ENCODE measurements around the gene CFL1. TPM values are rescaled to one million over a fixed set of nuclear protein-coding genes. Genes with fewer than 3 reads are reported as not detected.

CFL1 gene
- polyA plus RNA-seq, 4 donors = 854 to 2,084 (median 1,613) TPM

GRCh38 chr11:65899356-65900124, 41.6 kb upstream of the CFL1 start:
- H3K36me3 ChIP-seq (ENCODE audit: control insufficient read depth in 3 of 3, insufficient read depth in 2 of 3, low read depth in 1 of 3, low read length in 3 of 3) = no peaks in the 10 kb centered on the region
- 1 to 2% (median 1%) methylated on average over 46 to 78 of the region's 78 CpGs for WGBS, 3 donors
- FAIRE-seq = no peak
- DNase-seq = peak; percentile 72 to 78
- H3K4me1 ChIP-seq (ENCODE audit: control insufficient read depth in 3 of 3, insufficient read depth in 2 of 3, low read depth in 1 of 3, low read length in 2 of 3) = peaks cover 0 to 17% (median 4%) of the 10 kb centered on the region in 3 donors
- H3K27ac ChIP-seq (ENCODE audit: low read depth in 1 of 3, low read length in 2 of 3) = peak overlapping the region in 1 of 3 donors; percentile 88
- H3K9me3 ChIP-seq (ENCODE audit: control insufficient read depth in 2 of 2, insufficient read depth in 1 of 2, low read depth in 1 of 2, low read length in 1 of 2) = no peaks in the 10 kb centered on the region
- peaks cover 0 to 76% (median 0%) of the 10 kb centered on the region in 3 donors for H3K27me3 ChIP-seq (ENCODE audit: control insufficient read depth in 3 of 3, insufficient read depth in 3 of 3, low read length in 3 of 3)
- H3K4me3 ChIP-seq (ENCODE audit: low read depth in 1 of 3, low read length in 3 of 3) = peak overlapping the region in 2 of 3 donors; percentile 48 to 58

- no peak for FAIRE-seq
- DNase-seq = no peak
- Histone ChIP-seq H3K27me3 (ENCODE audit: control insufficient read depth in 3 of 3, insufficient read depth in 3 of 3, low read length in 3 of 3) (peaks cover 0 to 76% (median 0%) of the 10 kb centered on the region in 3 donors), H3K9me3 (ENCODE audit: control insufficient read depth in 2 of 2, insufficient read depth in 1 of 2, low read depth in 1 of 2, low read length in 1 of 2) (no peaks in the 10 kb centered on the region), H3K27ac (ENCODE audit: low read depth in 1 of 3, low read length in 2 of 3) (peak overlapping the region in 1 of 3 donors; percentile 69), H3K4me3 (ENCODE audit: low read depth in 1 of 3, low read length in 3 of 3) (peak overlapping the region in 2 of 3 donors; percentile 20 to 58), H3K4me1 (ENCODE audit: control insufficient read depth in 3 of 3, insufficient read depth in 2 of 3, low read depth in 1 of 3, low read length in 2 of 3) (peaks cover 0 to 17% (median 4%) of the 10 kb centered on the region in 3 donors), H3K36me3 (ENCODE audit: control insufficient read depth in 3 of 3, insufficient read depth in 2 of 3, low read depth in 1 of 3, low read length in 3 of 3) (no peaks in the 10 kb centered on the region)
- WGBS, 3 donors = 25 to 40% (median 38%) methylated on average over 15 to 28 of the region's 28 CpGs
These were observed 40.8 kb upstream of the CFL1 start for GRCh38 chr11:65898656-65899355.

DNA sequence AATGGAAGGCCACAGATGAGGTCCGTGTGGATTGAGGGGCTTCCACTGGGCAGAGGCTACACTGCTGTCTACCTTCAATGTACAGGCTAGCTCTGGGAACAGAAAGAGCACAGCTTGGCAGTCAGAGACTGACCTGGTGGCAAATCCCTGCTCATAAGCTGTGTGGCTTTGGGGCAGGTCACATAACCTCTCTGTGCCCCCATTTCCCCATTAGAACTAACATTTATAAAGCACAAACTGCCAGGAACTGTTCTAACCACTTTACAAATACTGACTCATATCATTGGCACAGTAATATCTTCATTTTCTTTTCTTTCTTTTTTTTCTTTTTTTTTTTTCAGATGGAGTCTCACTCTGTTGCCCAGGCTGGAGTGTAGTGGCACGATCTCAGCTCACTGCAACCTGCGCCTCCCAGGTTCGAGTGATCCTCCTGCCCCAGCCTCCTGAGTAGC, 39.1 kb upstream of the CFL1 start:
- Histone ChIP-seq H3K9me3 (ENCODE audit: control insufficient read depth in 2 of 2, insufficient read depth in 1 of 2, low read depth in 1 of 2, low read length in 1 of 2) (no peaks in the 10 kb centered on the region), H3K27ac (ENCODE audit: low read depth in 1 of 3, low read length in 2 of 3) (no peak overlapping the region), H3K27me3 (ENCODE audit: control insufficient read depth in 3 of 3, insufficient read depth in 3 of 3, low read length in 3 of 3) (peaks cover 0 to 58% (median 0%) of the 10 kb centered on the region in 3 donors), H3K36me3 (ENCODE audit: control insufficient read depth in 3 of 3, insufficient read depth in 2 of 3, low read depth in 1 of 3, low read length in 3 of 3) (no peaks in the 10 kb centered on the region), H3K4me1 (ENCODE audit: control insufficient read depth in 3 of 3, insufficient read depth in 2 of 3, low read depth in 1 of 3, low read length in 2 of 3) (peaks cover 0 to 23% (median 7%) of the 10 kb centered on the region in 3 donors), H3K4me3 (ENCODE audit: low read depth in 1 of 3, low read length in 3 of 3) (no peak overlapping the region)
- FAIRE-seq = no peak
- DNase-seq = no peak
- WGBS, 3 donors = 89 to 92% (median 91%) methylated on average over 4 of the region's 4 CpGs

GRCh38 chr11:65896034-65896999, 38.3 kb upstream of the CFL1 start:
- DNase-seq = no peak
- whole genome bisulfite sequencing, 3 donors = 86 to 90% (median 88%) methylated on average over 14 of the region's 14 CpGs
- peaks cover 0 to 30% (median 7%) of the 10 kb centered on the region in 3 donors for H3K4me1 ChIP-seq (ENCODE audit: control insufficient read depth in 3 of 3, insufficient read depth in 2 of 3, low read depth in 1 of 3, low read length in 2 of 3)
- no peaks in the 10 kb centered on the region for H3K36me3 ChIP-seq (ENCODE audit: control insufficient read depth in 3 of 3, insufficient read depth in 2 of 3, low read depth in 1 of 3, low read length in 3 of 3)
- no peak overlapping the region for H3K27ac ChIP-seq (ENCODE audit: low read depth in 1 of 3, low read length in 2 of 3)
- no peak overlapping the region for H3K4me3 ChIP-seq (ENCODE audit: low read depth in 1 of 3, low read length in 3 of 3)
- H3K9me3 ChIP-seq (ENCODE audit: control insufficient read depth in 2 of 2, insufficient read depth in 1 of 2, low read depth in 1 of 2, low read length in 1 of 2) = no peaks in the 10 kb centered on the region
- H3K27me3 ChIP-seq (ENCODE audit: control insufficient read depth in 3 of 3, insufficient read depth in 3 of 3, low read length in 3 of 3) = peaks cover 0 to 57% (median 0%) of the 10 kb centered on the region in 3 donors
- FAIRE-seq = no peak

- 93 to 96% (median 95%) methylated on average over 5 of the region's 5 CpGs for WGBS, 3 donors
- Histone ChIP-seq H3K27me3 (ENCODE audit: control insufficient read depth in 3 of 3, insufficient read depth in 3 of 3, low read length in 3 of 3) (peaks cover 0 to 50% (median 0%) of the 10 kb centered on the region in 3 donors), H3K4me3 (ENCODE audit: low read depth in 1 of 3, low read length in 3 of 3) (no peak overlapping the region), H3K27ac (ENCODE audit: low read depth in 1 of 3, low read length in 2 of 3) (no peak overlapping the region), H3K4me1 (ENCODE audit: control insufficient read depth in 3 of 3, insufficient read depth in 2 of 3, low read depth in 1 of 3, low read length in 2 of 3) (peaks cover 0 to 28% (median 7%) of the 10 kb centered on the region in 3 donors), H3K36me3 (ENCODE audit: control insufficient read depth in 3 of 3, insufficient read depth in 2 of 3, low read depth in 1 of 3, low read length in 3 of 3) (no peaks in the 10 kb centered on the region), H3K9me3 (ENCODE audit: control insufficient read depth in 2 of 2, insufficient read depth in 1 of 2, low read depth in 1 of 2, low read length in 1 of 2) (no peaks in the 10 kb centered on the region)
- DNase-seq = no peak
- FAIRE-seq = no peak
These were observed 37.6 kb upstream of the CFL1 start for GRCh38 chr11:65895482-65895981.

- Histone ChIP-seq H3K4me3 (ENCODE audit: low read depth in 1 of 3, low read length in 3 of 3) (no peak overlapping the region), H3K36me3 (ENCODE audit: control insufficient read depth in 3 of 3, insufficient read depth in 2 of 3, low read depth in 1 of 3, low read length in 3 of 3) (no peaks in the 10 kb centered on the region), H3K9me3 (ENCODE audit: control insufficient read depth in 2 of 2, insufficient read depth in 1 of 2, low read depth in 1 of 2, low read length in 1 of 2) (no peaks in the 10 kb centered on the region), H3K27me3 (ENCODE audit: control insufficient read depth in 3 of 3, insufficient read depth in 3 of 3, low read length in 3 of 3) (peaks cover 0 to 47% (median 0%) of the 10 kb centered on the region in 3 donors), H3K4me1 (ENCODE audit: control insufficient read depth in 3 of 3, insufficient read depth in 2 of 3, low read depth in 1 of 3, low read length in 2 of 3) (peaks cover 0 to 30% (median 5%) of the 10 kb centered on the region in 3 donors), H3K27ac (ENCODE audit: low read depth in 1 of 3, low read length in 2 of 3) (peak overlapping the region in 2 of 3 donors; percentile 50 to 61)
- 61 to 92% (median 64%) methylated on average over 16 of the region's 16 CpGs for WGBS, 3 donors
- FAIRE-seq (no peak), DNase-seq (no peak)
These were observed 36.1 kb upstream of the CFL1 start for GRCh38 chr11:65894034-65894591.

GRCh38 chr11:65892661-65893317, 34.8 kb upstream of the CFL1 start:
- H3K4me3 ChIP-seq (ENCODE audit: low read depth in 1 of 3, low read length in 3 of 3) = no peak overlapping the region
- 77 to 89% (median 82%) methylated on average over 9 to 10 of the region's 10 CpGs for WGBS, 3 donors

More at GRCh38 chr11:65892661-65893317, 34.8 kb upstream of the CFL1 start:
- Histone ChIP-seq H3K27ac (ENCODE audit: low read depth in 1 of 3, low read length in 2 of 3) (peak overlapping the region in 1 of 3 donors; percentile 61), H3K36me3 (ENCODE audit: control insufficient read depth in 3 of 3, insufficient read depth in 2 of 3, low read depth in 1 of 3, low read length in 3 of 3) (no peaks in the 10 kb centered on the region), H3K4me1 (ENCODE audit: control insufficient read depth in 3 of 3, insufficient read depth in 2 of 3, low read depth in 1 of 3, low read length in 2 of 3) (peaks cover under 1 to 33% (median 6%) of the 10 kb centered on the region in 3 donors), H3K9me3 (ENCODE audit: control insufficient read depth in 2 of 2, insufficient read depth in 1 of 2, low read depth in 1 of 2, low read length in 1 of 2) (no peaks in the 10 kb centered on the region), H3K27me3 (ENCODE audit: control insufficient read depth in 3 of 3, insufficient read depth in 3 of 3, low read length in 3 of 3) (peaks cover 0 to 37% (median 0%) of the 10 kb centered on the region in 3 donors)
- FAIRE-seq = no peak
- no peak for DNase-seq
